Hindlimb muscle (tissue), 1 donor: ENCODE results near the gene RNF144A. TPM values are rescaled to one million over a fixed set of nuclear protein-coding genes. Genes with fewer than 3 reads are reported as not detected.
"Not testable (repeated sequence)": the region's sequence is repeated elsewhere in the genome, so short reads cannot be mapped to it uniquely, and the experiment has no call there.

Source experiments
- DNase-seq: peaks from one replicate; pipeline ENCODE4 v3.0.0-alpha.2; 2013
- polyA plus RNA-seq: library from polyadenylated mRNA; unstranded; fragments of 120-200 nt; gene quantifications from one replicate; pipeline ENCODE4 v1.2.1, GENCODE V29; 2013; ENCODE audit not compliant: insufficient read length

RNF144A gene
- polyA plus RNA-seq, 1 donor, result 21.5 TPM

GRCh38 chr2:6973895-6974545, 56.8 kb downstream of the RNF144A start:
- DNase-seq, result no peak

DNA sequence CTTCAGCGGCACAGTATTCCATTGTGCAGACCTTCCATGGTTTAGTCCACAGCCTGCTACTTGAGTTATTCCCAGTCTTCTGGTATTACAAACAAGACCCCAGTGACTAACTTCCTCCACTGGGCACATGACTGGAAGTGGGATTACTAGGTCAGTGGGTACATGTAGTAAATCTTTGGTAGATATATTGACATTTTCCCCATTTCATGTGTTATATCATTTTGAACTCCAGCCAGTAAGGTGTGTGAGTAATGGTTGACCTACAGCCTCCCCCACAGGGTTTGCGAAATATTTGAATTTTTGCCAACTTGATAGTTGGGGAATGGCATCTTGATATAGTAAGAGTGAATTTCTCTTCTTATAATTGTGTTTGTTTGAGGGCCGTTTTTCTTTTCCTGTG, 58.8 kb downstream of the RNF144A start:
- no peak for DNase-seq

DNA sequence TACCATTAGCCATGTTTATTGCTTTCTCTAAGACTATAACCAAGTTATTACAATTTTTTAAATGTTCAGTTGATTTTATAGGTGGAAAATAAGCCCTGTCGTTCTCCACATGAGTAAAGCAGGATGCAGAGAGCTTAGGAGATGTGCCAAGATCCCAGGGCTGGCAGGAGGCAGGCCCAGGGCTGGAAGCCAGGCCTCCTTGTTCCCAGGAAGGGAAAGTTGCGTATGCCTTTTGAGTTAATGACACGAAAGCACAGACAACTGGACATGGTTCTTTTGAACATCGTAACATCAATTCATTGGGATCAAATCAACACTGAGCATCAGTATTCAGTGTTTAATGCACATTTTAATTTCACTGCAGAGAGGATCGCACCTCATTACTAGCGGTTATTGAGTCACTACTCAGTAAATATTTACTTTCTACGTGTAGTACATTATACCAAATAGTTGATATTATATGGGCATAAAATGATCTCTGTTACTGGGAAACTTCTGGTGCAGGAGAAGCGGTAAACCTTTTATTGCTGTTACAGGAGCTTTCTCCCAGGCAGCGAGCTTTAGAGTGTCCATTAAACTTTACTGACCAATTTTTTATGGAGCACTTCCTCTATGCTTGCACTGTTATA, 60.0 kb downstream of the RNF144A start:
- DNase-seq, result peak; percentile 64

GRCh38 chr2:6977786-6978185, 60.6 kb downstream of the RNF144A start:
- no peak for DNase-seq

DNA sequence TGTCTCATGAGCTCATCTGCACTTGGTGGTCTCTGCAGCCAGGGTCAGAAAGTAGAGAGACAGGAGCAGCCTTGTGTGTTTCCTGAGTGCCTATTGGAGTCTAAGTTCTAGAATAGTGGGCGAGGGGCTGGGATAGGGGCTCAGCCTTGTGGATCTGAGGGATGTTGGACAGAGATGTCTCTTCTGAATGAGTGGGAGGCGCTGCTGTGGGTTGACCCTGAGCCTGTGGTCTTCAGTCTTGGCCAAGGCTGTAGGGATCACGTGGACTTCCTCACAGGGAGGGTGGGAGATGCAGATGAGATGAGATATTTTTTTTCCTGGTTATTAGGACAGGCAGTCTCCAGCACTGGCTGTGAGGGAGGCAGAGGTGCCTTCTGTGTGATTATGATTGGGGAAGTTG, 61.8 kb downstream of the RNF144A start:
- DNase-seq, result no peak

GRCh38 chr2:6982449-6982848, 65.2 kb downstream of the RNF144A start:
- no peak for DNase-seq

DNA sequence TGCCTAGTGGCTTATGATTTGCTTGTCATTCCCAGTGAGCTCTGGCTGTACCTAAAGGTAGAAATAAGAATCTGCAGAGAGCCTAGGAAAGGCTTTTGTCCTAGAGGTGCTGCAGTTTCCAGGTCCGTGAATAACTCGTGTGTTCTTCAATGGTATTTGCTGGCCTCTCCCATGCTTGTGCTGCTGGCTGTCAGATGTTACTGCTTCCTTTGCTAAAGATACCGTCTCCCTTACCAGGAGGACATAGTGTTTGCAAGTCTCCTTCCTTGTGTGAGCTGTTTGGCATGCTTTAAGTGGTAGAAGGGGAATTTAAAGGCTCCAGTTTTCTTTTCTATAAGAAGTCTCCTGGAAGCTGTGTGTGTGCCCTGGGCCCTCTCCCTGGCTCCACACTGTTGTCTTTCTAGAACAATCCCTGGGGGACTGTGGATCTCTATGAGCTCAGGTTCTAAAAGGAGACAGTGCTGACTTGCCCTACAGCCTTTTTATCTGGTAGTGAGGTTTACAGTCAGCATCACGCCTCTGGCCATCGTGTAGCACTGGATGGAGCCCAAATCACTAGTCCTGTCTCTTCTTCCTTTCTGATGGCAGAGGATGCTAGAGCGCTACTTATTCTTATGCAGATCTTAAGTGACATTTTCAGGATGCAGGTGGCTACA, 65.8 kb downstream of the RNF144A start:
- DNase-seq, result no peak

GRCh38 chr2:6986301-6986911, 69.2 kb downstream of the RNF144A start:
- DNase-seq, result no peak

DNA sequence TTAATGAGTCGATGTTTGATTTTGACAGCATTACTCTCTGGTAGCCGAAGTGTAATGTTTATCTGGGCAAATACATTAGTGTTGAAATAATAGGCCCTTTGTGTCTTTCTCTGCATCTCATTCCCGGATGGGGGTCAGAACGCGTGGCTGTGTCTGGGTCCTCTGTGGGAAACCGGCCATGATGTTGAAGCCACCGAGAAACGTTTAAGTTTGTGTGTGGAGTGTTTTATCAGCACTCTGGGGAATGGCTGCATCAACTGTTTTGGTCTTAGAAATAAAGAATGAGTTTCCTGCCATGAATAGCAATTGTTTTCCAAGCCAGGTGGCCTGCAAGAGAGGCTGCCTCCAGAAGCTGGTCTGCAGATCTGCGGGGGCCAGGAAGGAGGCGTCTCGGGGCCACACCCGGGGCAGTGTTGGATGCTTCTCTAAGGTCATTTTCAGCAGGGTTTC, 69.7 kb downstream of the RNF144A start:
- no peak for DNase-seq

- DNase-seq, result no peak
These were observed 73.7 kb downstream of the RNF144A start for GRCh38 chr2:6990871-6991270.

- no peak for DNase-seq
These were observed 75.6 kb downstream of the RNF144A start for GRCh38 chr2:6992794-6993228.

DNA sequence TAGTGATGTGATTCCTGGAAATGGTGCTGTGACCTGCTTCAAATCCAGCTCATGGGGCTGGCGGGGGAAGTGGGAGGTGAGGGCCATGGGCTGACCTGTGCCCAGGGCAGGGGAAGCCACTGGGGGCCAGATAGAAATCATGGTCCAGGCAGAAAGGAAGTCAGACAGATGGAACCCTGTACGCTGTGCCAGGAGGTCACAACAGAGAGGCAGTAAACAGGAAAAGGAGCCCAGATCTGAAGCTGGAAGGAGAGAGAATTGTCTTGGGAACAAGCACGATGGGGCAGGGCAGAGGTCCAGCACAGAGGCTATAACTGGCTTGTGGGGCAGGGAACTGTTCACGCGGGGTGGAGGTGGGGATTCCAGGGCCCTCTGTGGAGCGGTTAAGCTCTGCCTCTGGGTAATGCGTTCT, 76.0 kb downstream of the RNF144A start:
- no peak for DNase-seq

GRCh38 chr2:6993936-6994335, 76.7 kb downstream of the RNF144A start:
- no peak for DNase-seq

GRCh38 chr2:6994536-6995128, 77.4 kb downstream of the RNF144A start:
- no peak for DNase-seq

DNA sequence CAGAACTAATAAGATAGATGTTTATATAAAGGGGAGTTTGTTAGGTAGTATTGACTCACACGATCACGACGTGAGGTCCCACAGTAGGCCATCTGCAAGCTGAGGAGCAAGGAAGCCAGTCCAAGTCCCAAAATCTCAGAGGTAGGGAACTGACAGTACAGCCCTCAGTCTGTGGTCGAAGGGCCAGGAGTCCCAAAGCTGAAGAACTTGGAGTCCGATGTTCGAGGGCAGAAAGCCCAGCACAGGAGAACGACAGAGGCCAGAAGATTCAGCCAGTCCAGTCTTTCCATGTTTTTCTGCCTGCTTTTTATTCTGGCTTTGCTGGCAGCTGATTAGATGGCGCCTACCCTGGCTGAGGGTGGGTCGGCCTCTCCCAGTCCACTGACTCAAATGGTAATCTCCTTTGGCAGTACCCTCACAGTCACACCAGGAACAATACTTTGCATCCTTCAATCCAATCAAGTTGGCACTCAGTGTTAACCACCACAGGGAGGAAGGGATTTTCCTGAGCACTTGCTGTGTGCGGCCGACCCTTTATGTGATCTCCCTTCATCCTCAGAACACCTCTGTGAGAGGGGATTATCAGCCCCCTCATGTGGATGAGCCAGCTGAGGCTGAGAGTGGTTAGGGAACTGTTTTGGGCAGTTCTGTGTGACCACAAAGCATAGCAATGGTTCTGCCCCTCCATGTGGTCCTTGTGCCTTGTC, 78.3 kb downstream of the RNF144A start:
- no peak for DNase-seq

GRCh38 chr2:6999211-6999877, 82.1 kb downstream of the RNF144A start:
- DNase-seq, result no peak

DNA sequence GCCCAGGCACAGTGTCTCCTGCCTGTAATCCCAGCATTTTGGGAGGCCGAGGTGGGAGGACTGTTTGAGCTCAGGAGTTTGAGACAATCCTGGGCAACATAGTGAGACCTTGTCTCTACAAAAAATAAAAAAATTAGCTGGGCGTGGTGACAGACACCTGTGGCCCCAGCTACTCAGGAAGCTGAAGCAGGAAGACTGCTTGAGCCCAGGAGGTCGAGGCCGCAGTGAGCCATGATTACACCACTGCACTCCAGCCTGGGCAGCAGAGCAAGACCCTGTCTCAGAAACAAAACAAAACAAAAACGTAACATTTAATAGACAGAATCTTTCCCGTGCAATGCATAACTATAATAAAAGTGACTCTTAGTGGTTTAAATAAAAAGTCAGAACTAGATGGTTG, 84.2 kb downstream of the RNF144A start:
- DNase-seq, result not testable (repeated sequence)

GRCh38 chr2:7003895-7004294, 86.7 kb downstream of the RNF144A start:
- no peak for DNase-seq

- DNase-seq, result no peak
These were observed 87.4 kb downstream of the RNF144A start for GRCh38 chr2:7004636-7005035.

DNA sequence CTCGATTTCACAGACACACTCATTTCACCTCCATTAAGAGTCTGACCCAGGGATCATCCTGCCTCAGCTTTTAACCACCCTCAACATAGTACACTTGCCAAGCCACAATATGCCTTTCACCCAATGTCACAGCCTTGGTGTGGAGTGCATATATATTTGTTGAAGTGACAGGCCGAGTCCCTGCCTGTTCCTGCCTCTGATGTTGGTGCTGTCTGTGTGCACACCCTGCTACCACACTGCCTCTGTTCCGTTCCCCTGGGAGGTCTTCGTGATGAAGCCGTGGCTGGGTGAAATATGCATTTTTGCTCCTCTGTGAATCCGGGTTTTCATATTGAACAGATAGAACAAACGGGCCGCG, 90.3 kb downstream of the RNF144A start:
- DNase-seq, result no peak

- peak; percentile 63 for DNase-seq
These were observed 90.9 kb downstream of the RNF144A start for GRCh38 chr2:7007846-7008741.
